ENCODE data around the gene ARAP1.

DNA sequence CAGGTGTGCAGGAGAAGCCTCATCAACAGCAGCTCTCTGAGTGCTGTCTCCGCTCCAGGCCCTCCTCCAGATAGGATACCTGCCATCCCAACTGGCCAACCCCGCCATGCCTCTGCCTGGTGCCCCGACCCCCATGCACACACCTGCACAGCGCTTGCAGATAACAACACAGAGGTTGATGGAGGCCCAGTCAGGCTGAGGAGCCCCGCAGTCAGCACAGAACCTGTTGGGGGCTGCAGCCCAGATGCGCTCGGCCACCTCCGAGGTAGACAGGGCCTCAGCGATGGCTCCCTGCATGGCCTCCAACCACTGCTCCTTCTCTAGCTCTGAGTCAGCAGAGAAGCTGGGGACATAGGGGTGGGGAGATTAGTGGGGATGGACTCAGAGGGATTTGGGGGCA is 45.2 kb downstream of the ARAP1 start:
- no peak for TF ChIP-seq CTCF (IDR thresholded peaks at IDR 0.05)
- no peak for TF ChIP-seq EZH2 (IDR thresholded peaks at IDR 0.05)
- no peak for TF ChIP-seq EZH2phosphoT487 (IDR thresholded peaks at IDR 0.05)
